GM18508 (cell line): Measurements from ENCODE around the gene SLC2A4RG.

Experiments
- ATAC-seq: cut with Tn5 transposase; IDR thresholded peaks from one replicate; pipeline ENCODE4 v1.9.1; 2021; ENCODE audit warnings: moderate number of reproducible peaks; ENCODE audit not compliant: insufficient read depth, unreplicated experiment

Gene SLC2A4RG, protein sequence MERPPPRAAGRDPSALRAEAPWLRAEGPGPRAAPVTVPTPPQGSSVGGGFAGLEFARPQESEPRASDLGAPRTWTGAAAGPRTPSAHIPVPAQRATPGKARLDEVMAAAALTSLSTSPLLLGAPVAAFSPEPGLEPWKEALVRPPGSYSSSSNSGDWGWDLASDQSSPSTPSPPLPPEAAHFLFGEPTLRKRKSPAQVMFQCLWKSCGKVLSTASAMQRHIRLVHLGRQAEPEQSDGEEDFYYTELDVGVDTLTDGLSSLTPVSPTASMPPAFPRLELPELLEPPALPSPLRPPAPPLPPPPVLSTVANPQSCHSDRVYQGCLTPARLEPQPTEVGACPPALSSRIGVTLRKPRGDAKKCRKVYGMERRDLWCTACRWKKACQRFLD

GRCh38 chr20:63739130-63740069 lies at the start of gene SLC2A4RG:
SLC2A4RG (plus strand) TSS chr20:63739776; CDS start chr20:63739913, 137 bp downstream.
- ATAC-seq, result no peak

DNA sequence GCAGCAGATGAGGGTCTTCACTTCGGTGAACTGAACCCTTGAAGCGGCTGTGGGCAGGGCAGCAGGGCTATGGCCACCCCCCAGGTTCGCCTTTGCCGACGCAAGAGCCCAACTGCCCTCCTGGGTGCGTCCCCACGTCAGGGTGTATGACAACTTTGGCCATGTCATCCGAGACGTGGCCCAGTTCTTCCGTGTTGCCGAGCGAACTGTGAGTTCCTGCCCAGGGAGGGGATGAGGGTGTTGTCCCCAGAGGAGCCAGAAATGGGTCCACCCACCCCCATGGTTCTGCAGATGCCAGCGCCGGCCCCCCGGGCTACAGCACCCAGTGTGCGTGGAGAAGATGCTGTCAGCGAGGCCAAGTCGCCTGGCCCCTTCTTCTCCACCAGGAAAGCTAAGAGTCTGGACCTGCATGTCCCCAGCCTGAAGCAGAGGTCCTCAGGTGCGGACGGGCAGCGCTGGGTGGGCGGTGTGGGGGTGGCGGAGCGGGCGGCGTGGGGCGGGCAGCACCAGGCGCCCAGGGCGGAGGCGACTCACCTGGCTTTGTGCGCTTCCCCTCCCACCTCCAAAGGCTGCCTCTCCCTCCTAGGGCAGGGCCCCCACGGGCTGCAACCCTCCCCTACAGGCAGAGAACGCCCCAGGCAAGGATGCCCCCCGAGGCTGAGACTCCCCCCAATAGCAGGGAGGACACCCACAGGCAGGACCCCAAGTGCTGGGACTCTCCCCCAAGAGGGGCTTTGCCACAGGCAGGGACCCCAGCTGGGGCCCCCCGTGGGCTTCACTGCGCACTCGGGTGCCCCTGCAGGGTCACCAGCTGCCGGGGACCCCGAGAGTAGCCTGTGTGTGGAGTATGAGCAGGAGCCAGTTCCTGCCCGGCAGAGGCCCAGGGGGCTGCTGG lies 49.3 kb upstream of the SLC2A4RG start:
- ATAC-seq, result no peak

GRCh38 chr20:63690898-63691710 lies 48.5 kb upstream of the SLC2A4RG start:
- no peak for ATAC-seq

DNA sequence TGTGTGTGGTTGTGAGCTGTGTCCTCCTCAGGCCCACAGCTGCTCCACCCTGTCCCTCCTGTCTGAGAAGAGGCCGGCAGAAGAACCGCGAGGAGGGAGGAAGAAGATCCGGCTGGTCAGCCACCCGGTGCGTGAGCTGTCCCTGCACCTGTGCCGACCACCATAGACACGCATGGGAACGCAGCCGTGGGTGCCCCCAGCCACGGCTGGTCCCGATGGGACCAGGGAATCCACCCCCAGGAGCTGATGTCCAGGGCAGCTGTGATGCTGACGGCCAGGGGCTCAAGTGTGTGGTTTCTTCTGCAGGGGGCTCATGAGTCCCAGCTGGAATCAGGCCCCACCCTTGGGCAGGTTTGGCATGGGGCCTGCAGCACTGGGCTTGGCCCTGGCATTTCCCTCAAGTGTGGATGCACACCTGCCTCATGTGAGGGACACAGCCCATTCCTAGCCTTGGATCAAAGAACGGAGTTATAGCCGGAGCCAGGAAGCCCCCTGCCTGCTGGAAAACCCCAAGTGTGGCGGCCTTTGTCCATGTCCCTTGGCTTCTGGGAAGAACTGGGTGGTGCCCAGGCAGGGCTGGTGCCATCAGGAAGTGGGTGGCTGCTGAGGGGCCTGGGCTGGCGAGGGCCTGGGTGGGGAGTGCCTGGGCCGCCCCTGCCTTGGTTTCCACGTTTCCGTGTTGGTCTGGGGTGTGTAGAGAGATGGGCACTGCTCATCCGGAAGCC lies 47.7 kb upstream of the SLC2A4RG start:
- no peak for ATAC-seq

DNA sequence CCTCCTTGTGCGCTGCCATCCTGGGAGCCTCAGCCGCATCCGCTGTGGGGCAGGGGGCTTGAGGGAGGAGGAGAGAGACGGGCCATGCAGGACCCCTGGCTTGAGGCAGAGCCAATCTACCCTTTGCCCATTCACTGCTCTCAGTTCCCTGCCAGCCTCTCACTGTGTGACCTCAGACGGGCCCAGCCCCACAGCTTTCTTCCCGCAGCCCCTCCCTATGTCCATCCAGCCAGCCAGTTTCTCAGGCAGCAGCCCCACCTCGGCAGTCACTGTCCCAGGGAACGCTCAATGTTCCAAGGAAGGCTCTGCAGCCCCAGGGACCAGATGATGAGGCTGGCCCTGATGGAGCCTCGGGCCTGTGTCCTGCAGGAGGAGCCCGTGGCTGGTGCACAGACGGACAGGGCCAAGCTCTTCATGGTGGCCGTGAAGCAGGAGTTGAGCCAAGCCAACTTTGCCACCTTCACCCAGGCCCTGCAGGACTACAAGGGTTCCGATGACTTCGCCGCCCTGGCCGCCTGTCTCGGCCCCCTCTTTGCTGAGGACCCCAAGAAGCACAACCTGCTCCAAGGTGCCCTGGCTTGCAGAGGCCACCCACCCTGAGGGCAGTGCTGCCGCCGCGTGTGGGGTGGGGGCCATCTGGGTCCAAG lies 47.0 kb upstream of the SLC2A4RG start:
- ATAC-seq, result no peak

DNA sequence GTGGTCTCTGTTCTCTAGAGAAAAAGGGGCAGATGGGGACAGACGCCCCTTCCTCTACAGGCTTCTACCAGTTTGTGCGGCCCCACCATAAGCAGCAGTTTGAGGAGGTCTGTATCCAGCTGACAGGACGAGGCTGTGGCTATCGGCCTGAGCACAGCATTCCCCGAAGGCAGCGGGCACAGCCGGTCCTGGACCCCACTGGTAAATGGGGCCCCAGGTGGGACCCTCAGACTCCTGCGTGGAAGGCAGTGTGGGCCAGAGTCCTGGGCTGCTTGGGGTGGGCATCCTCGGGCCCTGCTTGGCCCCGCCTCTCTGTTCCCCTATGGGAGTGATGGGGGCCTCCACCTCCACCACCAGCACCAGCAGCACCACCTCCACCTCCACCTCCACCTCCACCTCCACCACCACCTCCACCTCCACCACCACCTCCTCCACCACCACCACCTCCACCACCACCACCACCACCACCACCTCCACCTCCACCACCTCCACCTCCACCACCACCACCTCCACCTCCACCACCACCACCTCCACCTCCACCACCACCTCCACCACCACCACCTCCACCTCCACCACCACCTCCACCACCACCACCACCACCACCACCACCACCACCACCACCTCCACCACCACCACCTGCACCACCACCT lies 46.4 kb upstream of the SLC2A4RG start:
- ATAC-seq, result no peak

GRCh38 chr20:63693733-63694583 lies 45.6 kb upstream of the SLC2A4RG start:
- ATAC-seq, result no peak

DNA sequence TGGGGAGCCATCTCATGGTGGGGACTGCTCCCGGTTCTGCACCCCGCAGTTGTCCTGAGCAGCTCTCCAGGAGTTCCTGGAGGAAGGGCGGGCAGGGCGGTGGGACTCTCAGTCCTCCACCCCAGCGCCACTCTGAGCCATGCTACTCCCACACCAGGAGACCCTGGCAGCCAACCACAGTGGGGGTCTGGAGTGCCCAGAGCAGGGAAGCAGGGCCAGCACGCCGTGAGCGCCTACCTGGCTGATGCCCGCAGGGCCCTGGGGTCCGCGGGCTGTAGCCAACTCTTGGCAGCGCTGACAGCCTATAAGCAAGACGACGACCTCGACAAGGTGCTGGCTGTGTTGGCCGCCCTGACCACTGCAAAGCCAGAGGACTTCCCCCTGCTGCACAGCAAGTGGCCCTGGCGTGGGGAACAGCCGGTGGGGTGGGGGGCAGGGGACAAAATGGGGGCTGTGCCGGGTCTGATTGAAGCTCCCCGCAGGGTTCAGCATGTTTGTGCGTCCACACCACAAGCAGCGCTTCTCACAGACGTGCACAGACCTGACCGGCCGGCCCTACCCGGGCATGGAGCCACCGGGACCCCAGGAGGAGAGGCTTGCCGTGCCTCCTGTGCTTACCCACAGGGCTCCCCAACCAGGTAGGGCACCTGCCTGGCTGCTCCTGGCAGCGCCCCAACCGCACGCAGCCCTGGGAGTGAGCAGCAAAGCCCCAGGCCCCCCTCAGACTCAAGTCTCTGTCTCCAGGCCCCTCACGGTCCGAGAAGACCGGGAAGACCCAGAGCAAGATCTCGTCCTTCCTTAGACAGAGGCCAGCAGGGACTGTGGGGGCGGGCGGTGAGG lies 44.8 kb upstream of the SLC2A4RG start:
- ATAC-seq, result no peak

GRCh38 chr20:63695424-63696305 lies 43.9 kb upstream of the SLC2A4RG start:
- ATAC-seq, result no peak

DNA sequence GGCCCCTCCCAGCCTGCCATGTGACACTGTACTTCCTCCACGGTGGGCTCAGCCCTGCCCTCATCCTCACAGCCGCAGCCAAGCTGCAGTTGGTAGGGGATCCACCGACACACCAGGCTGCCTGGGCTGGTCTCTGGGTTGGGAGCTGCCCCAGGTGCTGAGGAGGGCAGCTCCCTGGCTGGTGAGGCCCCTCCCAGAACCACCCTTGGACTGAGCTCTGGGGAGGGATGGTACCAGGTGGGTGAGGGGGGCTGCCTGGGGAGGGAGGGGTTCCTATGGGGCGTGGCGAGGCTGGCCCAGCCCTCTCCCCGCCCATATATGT lies 43.3 kb upstream of the SLC2A4RG start:
- ATAC-seq, result no peak

DNA sequence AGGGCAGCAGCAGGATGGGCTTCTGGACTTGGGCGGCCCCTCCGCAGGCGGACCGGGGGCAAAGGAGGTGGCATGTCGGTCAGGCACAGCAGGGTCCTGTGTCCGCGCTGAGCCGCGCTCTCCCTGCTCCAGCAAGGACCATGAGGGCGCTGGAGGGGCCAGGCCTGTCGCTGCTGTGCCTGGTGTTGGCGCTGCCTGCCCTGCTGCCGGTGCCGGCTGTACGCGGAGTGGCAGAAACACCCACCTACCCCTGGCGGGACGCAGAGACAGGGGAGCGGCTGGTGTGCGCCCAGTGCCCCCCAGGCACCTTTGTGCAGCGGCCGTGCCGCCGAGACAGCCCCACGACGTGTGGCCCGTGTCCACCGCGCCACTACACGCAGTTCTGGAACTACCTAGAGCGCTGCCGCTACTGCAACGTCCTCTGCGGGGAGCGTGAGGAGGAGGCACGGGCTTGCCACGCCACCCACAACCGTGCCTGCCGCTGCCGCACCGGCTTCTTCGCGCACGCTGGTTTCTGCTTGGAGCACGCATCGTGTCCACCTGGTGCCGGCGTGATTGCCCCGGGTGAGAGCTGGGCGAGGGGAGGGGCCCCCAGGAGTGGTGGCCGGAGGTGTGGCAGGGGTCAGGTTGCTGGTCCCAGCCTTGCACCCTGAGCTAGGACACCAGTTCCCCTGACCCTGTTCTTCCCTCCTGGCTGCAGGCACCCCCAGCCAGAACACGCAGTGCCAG lies 42.8 kb upstream of the SLC2A4RG start, which contains the start of gene TNFRSF6B:
TNFRSF6B (plus strand) TSS at position 25 of the 729 bp plus-strand sequence; CDS start at position 141, 116 bp downstream.
- ATAC-seq, result no peak

GRCh38 chr20:63697357-63697867 lies 42.2 kb upstream of the SLC2A4RG start:
- ATAC-seq, result no peak

GRCh38 chr20:63697868-63698545 lies 41.6 kb upstream of the SLC2A4RG start:
- ATAC-seq, result no peak
